Measurements from ENCODE around the gene GPR39.

- no peak for TF ChIP-seq CTCF (IDR thresholded peaks at IDR 0.05)
- TF ChIP-seq EP300 (IDR thresholded peaks at IDR 0.05): no peak
Observed at GRCh38 chr2:132615329-132616085, 198.9 kb downstream of the GPR39 start.
